Activated CD4-positive, alpha-beta T cell treated with anti-CD3 and anti-CD28 coated beads for 48 hours (primary cell): ENCODE results near the gene CEP76.
"Not testable (repeated sequence)": the region's sequence is repeated elsewhere in the genome, so short reads cannot be mapped to it uniquely, and the experiment has no call there.

ENCODE experiments used
- DNase-seq: peaks from one replicate; pipeline ENCODE4 v3.0.0-alpha.2; 2020

CEP76 gene

DNA sequence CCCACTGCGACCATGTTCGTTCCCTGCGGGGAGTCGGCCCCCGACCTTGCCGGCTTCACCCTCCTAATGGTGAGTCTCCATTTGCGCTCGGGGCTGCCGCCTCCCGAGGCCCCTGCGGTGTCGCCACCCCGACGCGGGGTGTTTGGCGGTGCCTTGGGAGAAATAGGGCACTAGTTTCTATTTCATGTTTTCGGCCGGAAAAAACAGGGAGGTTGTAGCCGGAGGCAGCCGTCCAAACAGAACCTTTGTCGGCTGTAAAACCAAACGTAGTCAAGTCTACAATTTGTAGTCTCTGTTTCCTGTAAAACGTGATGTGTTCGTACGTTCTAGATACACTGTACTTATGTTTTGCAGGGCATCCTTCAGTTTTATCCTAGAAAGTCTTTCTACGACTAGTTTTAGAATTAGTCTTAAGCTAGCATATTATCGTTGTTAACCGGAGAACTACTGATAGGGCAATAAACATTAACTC is 609 bp upstream of the CEP76 start:
- no peak for DNase-seq

DNA sequence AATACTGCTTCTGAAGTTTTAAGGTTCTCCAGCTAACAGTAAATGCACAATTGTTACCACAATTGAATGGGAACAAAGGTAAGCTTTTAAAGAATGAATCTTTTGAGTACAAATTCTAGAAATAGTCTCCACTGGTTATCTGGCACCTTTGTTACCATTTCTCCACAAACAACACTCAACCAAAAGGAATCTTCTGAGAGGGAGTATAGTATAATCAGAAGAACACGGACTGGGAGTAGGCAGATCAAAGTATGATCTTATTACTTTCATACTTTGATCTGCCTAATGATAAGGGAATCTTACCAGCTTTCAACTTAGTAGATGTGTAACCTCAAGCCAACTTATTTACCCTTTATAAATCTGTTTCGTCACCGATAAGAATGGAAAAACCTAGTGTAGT is 1.4 kb downstream of the CEP76 start:
- DNase-seq = no peak

DNA sequence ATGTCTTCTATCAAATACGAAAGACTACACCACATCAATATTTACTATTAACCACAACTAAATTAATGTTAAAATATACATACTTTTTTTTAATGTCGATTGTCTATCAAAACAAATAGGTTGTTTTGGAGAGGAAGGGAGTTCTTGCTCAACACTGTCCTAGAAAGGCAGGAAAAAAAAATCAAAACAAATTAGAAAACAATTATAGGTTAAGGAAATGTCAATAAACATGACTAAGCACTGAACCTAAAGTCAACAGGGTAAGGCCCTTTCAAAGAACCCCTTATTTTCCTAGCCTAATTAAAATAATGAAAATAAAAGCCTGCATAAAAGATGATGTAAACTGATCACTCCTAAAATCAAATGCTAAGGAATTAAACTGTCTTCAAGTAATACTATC is 2.8 kb downstream of the CEP76 start:
- no peak for DNase-seq

DNA sequence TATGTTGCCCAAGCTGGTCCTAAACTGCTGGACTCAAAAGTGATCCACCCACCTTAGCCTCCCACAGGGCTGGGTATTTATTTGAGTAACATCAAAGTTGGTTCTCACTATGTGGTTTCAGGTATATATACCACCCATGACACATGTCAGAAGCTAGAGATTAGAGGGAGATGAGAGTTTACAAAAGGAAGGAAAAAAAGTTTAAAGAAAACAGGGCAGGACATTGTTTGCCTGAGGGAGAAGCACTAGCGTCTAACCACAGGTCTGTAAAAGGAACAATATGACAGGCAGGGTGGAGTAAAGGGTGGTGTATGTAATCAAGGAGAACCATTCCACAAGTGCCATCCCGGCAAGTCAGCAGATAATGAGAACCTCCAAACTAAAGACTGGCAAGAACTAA is 8.5 kb downstream of the CEP76 start:
- DNase-seq = no peak

DNA sequence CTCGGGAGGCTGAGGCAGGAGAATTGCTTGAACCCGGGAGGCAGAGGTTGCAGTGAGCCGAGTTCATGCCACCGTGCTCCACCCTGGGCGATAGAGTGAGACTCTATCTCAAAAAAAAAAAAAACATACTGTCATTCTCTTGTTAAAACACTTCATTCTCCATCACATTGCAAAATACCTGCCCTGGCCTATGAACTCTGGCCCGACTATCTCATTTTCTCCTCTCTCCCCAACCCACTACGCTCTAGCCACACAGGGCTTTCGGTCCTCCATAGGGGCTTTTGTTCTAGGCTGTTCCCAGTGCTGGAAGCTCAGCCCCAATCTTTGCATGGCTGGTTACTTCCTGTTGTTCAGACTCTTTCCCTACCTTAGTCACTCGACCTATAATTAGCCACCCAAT is 10.3 kb downstream of the CEP76 start:
- no peak for DNase-seq

DNA sequence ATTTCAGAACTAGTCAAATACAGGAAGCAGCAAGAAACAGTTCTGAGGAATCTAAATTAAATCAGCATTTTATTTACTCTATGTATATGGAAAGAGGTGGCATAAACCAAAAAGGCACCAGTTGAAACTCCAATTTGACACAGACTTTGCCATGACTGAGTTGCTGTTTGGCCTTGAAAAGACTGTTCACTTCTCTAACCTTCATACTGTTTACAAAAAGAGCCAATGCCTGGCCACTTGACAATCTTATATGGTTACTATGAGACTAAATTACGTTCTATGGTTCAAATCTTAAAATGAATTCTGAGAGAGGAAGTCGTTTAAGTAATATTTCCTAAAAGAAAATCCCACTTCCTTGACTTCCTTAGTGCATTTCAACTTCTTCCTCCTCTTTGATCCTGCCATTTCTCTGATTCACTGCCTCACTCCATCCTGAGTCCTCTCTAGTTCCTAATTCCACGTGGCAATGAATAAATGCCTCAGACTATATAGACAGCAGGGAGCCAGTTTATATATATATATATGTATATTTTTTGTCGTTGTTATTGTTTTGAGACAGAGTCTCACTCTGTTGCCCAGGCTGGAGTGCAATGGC is 13.2 kb downstream of the CEP76 start:
- no peak for DNase-seq

DNA sequence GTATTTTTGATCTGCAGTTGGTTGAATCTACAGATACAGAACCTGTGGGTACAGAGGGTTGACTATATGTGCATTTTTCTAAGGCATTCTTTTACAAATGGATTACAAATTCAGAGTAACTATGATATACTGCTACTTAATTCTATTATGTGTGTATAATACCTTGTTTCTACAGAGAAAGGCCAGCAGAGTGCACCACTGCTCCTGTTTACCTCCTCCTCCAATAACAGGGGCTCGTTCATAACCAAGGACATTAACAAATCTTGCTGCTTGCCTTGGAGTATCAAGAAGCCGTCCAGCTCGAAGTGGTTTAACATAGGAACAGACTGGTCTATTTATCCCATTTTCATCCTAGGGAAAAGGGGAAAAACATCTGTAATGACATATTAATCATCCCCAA is 16.4 kb downstream of the CEP76 start:
- no peak for DNase-seq

DNA sequence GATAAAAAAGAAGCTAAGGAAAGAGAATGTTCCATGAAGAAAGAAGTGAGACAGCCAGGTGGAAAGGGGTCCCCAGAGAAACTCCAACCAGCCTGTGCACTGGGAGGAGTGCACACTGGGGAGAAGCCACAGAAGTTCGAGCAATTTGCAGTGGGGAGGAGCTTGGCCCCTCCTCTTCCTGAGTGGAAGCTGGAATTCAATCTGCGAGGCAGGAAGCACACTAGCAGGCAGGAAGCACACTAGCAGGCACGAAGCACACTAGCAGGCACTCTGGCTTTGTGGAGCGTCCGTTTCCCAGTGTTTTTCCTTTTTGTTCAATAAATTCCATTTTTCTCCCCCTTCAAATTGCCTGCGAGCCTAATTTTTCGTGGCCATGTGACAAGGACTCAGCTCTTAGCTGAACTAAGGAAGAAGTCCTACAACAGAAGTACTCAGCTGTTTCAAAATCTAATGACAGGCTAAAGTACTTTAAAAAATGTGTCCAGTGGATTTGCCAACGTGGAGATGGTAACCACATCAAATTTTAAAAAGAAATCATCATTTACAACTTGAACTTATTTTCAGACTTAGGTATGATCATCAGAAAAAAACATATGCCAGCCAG is 23.2 kb downstream of the CEP76 start:
- DNase-seq = no peak

DNA sequence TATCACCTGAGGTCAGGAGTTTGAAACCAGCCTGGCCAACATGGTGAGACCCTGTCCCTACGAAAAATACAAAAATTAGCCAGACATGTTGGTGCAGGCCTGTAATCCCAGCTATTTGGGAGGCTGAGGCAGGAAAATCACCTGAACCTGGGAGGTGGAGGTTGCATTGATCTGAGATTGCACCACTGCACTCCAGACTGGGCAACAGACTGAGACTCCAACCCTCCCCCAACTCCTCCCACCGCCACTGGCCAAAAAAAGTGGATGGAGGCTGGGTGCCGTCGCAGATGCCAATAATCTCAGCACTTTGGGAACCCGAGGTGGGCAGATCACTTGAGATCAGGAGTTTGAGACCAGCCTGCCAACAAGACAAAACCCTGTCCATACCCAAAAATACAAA is 34.5 kb downstream of the CEP76 start:
- no peak for DNase-seq

DNA sequence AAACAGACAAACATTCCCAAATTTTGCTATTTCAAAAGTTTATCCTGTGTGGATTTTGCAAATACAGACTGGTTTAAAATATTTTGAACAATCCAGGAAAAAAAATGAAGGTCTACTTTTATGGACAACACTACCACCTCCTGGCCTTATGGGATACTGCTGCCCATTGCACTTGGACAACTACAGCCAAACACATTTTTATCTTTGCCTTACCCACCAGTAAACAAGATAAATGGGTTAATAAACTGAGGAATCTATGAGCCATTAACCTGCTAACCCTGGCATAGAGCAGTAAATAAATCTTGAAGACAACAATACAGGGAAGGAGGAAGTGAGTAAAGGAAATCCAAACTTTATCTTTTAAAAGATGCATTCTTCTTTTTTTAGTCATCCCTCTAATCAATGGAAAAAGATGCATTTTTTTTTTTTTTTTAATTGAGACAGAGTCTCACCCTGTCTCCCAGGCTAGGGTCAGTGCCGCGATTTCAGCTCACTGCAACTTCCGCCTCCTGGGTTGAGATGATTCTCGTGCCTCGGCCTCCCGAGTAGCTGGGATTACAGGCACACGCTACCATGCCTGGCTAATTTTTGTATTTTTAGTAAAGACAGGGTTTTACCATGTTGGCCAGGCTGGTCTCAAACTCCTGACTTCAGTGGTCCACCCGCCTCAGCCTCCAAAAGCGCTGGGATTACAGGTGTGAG is 42.5 kb downstream of the CEP76 start:
- DNase-seq = peak; percentile 47

DNA sequence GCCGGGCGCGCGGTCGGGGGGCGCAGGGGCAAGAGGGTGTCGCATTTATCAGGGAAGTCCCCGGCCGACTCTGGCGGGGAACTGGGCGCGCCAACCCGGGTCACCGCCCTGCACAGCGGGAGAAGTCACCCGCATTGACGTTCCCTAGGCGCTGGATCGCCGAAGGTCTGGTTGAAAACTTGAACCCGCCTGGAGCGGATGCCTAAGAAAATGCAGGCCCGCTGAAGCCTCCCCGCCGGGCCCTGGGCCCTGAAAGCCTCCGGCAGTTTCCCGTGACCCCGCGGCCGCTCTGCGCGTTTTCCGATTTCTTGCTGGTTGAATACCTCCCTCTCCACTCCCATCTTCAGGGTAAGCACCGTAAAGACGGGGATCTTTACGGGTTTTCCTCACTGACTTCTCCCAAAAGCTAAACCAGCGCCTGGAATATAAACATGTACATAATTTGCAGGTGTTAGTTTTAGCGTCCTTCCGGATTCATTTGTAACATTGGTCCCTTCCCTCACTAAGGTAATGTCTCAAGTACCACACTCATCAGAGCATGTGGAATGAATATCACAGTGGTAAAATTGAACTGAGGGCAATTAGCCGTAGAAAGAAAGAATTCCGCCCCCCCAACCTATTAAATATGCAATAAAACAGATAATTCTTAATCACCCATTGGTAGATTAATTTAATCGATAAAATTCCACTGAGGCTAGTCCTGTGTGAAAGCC is 43.9 kb downstream of the CEP76 start:
- peak; percentile 39 for DNase-seq

DNA sequence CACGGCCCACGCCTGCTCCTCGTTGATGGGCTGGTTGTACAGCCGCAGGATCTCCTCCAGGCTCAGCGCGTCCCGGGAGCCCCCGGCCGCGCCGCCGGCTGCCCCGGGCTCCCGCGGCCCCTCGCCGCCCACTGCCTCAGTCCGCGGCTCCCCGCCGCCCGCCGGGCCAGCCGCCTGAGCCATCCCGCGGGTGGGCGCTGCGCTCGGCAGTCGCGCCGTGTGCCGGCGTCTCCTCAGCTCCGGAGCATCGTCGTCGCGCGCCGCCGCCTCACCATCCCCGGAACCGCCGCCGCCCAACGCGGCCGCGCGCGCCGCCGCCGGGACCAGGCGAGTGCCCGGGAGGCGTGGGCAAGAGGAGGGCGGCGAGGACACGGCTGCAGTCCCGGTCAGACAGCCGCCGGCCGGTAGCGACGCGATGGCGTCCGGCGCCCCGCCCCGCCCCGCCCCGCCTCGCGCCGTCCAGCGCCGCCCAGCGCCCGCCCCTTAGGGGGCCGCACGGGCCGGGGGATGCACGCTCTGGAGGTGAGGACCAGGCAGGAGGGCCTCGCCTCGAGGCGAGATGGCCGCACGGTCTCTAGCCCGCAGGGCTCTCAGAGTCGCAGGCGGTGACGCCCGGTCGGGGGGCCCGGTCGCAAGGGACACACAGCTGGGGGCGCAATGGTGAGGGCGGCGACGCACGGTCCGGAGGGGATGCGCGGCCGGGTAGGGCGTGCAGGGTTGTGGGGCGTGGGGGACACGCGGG is 44.7 kb downstream of the CEP76 start, which contains the start of gene SPIRE1:
TSS of gene SPIRE1 (minus strand) at position 424 of the 742 bp plus-strand sequence. CDS start at position 183, 241 bp downstream.
- peak; percentile 32 for DNase-seq

DNA sequence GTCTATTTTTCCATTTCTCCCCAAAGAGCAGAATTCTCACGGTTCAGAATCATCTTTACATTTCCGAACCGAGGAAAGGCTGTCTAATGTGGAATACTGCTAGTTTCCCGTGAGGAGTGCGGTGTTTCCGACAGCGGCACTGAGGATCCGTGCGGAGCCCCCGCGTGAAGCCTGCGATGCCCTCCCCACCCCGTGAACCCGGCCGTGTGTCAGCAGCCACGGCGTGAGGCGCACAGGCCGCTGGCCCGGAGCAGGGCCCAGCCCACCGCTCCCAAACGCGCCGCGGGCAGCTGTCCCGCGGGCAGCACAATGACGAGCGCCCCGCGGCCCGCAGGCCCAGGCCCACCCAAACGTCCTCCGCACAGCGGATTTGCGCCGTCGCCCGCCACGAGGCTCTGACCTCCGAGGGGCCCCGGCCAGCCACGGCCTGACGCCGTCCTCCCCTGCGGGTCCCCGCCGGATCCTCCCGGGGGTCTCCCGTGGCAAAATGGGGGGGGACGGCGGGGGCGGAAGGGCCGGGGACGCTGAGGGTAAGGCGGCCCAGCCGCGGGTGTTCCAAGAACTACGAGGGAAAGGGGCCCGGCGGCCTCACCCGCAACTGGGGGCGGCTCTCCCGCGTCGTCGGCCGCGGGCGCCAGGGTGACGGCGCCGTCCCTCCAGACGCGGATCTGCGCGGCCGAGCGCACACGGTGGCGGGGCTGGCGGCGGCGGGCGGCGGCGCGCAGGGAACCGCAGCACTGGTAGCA is 45.4 kb downstream of the CEP76 start:
- peak; percentile 36 for DNase-seq

DNA sequence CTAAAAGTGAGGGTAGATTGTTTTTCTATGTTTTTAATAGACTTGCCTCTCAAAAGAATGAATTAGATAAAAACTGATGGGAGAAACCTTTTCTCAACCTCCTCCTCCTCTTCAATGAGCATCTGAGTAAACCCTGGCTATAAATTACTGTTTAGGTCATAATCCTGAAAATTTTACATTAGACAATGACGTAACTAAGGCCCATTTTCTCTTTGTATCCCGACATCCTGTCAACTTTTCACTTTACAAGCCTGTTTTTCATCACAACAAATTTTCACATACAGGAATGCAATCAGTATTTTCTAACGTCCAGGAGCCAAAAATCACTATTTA is 46.0 kb downstream of the CEP76 start:
- DNase-seq = no peak

DNA sequence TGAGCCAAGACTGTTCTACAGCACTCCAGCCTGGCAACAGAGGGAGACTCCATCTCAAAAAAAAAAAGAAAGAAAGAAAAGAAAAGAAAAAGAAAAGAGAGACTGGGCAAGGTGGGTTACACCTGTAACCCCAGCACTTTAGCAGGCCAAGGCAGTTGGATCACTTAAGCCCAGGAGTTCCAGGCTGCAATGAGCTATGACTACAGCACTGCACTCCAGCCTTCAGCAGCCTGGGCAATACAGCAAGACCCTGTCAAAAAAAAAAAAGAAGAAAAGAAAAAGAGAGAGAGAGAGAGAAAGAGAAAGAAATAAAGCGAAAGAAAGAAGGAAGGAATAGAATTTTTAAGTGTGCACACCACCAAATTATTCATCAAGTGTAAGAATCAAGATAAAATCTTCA is 47.6 kb downstream of the CEP76 start:
- DNase-seq = no peak

DNA sequence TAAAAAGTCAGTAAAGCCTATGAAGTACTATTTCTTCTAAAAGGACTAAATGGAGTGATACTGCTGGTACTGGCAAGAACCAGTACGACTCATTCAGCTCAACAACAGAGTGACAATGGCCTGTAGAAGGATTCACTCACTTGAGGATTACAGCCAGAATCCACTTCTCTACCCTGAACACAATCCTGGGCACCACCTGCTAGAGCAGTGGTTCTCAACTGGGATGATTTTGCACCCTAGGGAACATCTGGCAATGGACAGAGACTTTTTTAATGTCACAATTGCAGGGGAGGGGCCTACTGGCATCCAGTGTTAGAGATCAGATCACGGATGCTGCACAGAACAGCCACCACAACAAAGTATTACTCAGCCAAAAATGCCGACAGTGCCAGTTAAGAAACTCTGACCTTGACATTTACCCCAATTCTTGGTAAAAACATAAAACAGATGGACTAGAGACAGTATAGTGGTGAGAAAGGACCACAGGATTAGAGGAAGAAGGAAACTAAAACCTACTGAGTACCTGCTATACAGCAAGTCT is 49.6 kb downstream of the CEP76 start:
- DNase-seq = peak; percentile 36

DNA sequence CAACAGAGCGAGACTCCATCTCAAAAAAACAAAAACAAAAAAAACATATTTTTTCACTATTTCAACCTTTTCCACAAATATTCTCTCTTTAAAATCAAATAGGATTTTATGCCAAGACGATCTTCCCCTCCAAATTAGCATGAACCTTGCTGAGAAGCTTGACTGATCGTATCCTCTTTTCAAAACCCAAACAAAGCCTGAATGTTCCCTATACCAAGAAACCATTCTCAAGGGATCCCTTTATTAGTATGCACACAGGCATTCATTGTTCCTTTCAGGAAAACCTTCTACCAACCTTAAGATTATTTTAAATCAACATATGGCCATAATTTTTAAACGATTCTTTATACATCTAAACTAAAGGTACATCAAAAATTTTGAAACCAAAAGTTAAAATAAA is 50.9 kb downstream of the CEP76 start:
- no peak for DNase-seq

DNA sequence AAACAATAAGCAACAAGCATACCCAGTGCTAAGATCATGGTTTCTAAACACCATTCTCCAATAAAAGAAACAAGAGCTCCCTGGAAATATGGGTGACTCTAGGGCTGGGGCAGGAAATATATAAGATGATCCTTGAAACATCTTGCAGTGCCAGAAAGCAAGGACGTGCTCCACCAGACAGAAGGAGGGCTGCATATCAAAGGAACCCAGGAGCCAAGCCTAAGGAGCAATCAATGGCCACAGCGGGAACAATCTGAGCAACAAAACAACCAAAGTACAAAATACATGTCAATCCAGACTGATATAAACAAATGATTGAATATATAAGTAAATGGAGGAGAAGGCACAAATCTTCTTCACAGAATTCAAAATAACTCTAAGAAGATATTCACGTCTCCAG is 54.8 kb downstream of the CEP76 start:
- DNase-seq = no peak

DNA sequence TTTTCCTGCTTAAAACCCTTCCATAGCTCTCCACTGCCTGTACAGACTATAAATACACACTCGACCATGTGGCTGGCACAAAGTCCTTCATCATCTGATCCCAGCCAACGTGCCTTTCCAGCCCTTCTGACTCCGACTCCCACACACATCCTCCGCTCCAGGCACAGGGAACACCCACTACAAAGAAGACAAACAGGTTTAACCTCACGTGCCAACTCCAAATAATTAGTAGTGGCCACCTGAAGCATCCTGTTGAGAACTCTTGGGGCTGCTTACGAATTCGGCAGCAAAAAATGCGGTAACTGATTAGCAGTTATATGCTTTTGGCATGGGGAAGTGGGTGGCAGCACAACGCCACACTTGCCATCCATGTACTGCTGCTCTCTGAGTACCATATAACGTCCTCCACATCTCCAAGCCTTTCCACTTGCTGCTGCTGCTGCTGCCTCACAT is 56.7 kb downstream of the CEP76 start:
- no peak for DNase-seq

DNA sequence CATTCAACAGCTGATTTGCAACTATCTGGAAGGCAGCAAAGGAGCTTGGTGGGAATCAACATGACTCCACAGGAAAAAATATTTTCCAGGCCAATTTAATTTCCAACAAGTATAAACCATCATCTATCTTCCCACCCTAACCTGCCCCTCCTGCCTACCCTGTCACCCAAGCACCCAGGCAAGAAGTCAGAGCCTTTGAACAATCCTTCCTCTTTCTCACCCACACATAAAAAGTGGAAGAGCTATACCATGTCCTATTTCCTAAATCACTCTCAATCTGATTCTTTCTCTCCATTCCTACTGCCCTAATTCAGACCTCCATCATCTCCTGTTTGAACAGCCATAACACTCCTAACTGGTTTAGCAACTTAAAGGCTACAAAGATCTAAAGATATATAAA is 57.3 kb downstream of the CEP76 start:
- DNase-seq = no peak

DNA sequence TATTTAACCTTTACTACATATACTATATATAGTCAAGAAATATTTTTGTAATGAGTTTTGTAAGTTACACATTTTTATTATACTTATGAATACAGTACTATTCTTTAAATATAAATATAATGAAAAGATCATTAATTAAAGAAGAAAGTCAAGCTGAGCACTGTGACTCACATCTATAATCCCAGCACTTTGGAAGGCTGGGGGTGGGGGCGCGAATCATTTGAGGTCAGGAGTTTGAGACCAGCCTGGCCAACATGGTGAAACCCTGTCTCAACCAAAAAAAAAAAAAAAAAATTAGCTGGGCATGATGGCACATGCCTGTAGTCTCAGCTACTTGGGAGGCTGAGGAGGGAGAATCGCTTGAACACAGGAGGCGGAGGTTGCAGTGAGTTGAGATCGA is 58.8 kb downstream of the CEP76 start:
- not testable (repeated sequence) for DNase-seq

DNA sequence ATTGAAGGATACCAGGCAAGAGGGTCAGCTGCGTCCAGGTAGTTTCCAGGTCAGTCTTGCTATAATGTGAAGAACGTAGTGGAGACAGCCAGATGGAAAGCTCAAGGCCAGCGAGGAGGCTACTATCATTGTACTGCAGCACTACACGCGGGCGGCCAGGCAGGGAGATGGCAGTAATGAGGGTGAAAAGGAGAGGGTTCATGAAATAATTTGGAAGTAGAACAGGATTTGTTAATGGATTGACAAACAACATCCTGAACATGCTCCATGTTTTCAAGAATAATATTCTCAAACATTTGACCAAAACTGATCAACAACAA is 61.7 kb downstream of the CEP76 start:
- DNase-seq = no peak
